ENCODE data around the gene CTBP2.

- TF ChIP-seq SP1 (IDR thresholded peaks at IDR 0.05) (no peak), L3MBTL2 (conservative IDR thresholded peaks at IDR 0.05) (no peak), FOXM1 (IDR thresholded peaks at IDR 0.05; ENCODE audit: borderline replicate concordance) (no peak), ZNF384 (IDR thresholded peaks at IDR 0.05) (no peak), ARNT (IDR thresholded peaks at IDR 0.05) (no peak), HDGF (IDR thresholded peaks at IDR 0.05; ENCODE audit: borderline replicate concordance) (no peak), SUZ12 (IDR thresholded peaks at IDR 0.05) (no peak), LEF1 (IDR thresholded peaks at IDR 0.05; ENCODE audit: borderline replicate concordance) (no peak), BHLHE40 (IDR thresholded peaks at IDR 0.05; ENCODE audit: borderline replicate concordance) (no peak), NFRKB (IDR thresholded peaks at IDR 0.05) (no peak), PKNOX1 (IDR thresholded peaks at IDR 0.05) (no peak), TARDBP (IDR thresholded peaks at IDR 0.05) (no peak), FOXA1 (IDR thresholded peaks at IDR 0.05) (no peak), ELF4 (IDR thresholded peaks at IDR 0.05) (no peak)
Observed at GRCh38 chr10:125023862-125024496, 136.4 kb downstream of the CTBP2 start.
